ENCODE measurements around the gene SHKBP1.

The SHKBP1 gene

DNA sequence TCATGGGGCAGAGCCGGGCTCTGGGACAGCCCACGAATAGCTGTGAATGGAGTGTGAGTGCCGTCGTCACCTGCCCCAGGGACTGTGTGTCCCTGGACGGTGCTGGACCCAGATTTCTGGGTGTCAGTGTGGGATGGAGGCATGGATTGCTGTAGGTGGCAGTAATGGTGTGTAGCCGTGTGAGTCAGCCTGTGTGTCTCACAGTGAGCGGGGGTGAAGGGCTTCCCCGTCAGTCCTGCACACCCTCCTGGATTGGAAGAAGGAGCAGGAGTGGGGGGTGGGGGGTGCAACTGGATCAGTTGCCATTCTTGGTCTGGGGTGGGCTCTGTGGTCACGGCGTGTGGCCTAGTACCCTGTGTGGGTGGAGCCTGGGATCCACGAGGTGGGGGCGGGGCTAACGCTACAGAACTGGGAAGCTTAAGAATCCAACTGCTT lies 18.0 kb downstream of the SHKBP1 start (continued):
- TF ChIP-seq, protein P1, sequence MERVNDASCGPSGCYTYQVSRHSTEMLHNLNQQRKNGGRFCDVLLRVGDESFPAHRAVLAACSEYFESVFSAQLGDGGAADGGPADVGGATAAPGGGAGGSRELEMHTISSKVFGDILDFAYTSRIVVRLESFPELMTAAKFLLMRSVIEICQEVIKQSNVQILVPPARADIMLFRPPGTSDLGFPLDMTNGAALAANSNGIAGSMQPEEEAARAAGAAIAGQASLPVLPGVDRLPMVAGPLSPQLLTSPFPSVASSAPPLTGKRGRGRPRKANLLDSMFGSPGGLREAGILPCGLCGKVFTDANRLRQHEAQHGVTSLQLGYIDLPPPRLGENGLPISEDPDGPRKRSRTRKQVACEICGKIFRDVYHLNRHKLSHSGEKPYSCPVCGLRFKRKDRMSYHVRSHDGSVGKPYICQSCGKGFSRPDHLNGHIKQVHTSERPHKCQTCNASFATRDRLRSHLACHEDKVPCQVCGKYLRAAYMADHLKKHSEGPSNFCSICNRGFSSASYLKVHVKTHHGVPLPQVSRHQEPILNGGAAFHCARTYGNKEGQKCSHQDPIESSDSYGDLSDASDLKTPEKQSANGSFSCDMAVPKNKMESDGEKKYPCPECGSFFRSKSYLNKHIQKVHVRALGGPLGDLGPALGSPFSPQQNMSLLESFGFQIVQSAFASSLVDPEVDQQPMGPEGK (CRISPR knock-in tag; IDR thresholded peaks at IDR 0.05; ENCODE audit: borderline replicate concordance) = no peak
- TF ChIP-seq ISL1 (CRISPR knock-in tag; IDR thresholded peaks at IDR 0.05) = no peak
- no peak for TF ChIP-seq ZFP30 (CRISPR knock-in tag; IDR thresholded peaks at IDR 0.05)
- TF ChIP-seq, protein P2, sequence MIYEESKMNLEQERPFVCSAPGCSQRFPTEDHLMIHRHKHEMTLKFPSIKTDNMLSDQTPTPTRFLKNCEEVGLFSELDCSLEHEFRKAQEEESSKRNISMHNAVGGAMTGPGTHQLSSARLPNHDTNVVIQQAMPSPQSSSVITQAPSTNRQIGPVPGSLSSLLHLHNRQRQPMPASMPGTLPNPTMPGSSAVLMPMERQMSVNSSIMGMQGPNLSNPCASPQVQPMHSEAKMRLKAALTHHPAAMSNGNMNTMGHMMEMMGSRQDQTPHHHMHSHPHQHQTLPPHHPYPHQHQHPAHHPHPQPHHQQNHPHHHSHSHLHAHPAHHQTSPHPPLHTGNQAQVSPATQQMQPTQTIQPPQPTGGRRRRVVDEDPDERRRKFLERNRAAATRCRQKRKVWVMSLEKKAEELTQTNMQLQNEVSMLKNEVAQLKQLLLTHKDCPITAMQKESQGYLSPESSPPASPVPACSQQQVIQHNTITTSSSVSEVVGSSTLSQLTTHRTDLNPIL (CRISPR knock-in tag; IDR thresholded peaks at IDR 0.05; ENCODE audit: low read depth) = no peak
- TF ChIP-seq CSDC2 (CRISPR knock-in tag; IDR thresholded peaks at IDR 0.05) = no peak
- TF ChIP-seq, protein P3, sequence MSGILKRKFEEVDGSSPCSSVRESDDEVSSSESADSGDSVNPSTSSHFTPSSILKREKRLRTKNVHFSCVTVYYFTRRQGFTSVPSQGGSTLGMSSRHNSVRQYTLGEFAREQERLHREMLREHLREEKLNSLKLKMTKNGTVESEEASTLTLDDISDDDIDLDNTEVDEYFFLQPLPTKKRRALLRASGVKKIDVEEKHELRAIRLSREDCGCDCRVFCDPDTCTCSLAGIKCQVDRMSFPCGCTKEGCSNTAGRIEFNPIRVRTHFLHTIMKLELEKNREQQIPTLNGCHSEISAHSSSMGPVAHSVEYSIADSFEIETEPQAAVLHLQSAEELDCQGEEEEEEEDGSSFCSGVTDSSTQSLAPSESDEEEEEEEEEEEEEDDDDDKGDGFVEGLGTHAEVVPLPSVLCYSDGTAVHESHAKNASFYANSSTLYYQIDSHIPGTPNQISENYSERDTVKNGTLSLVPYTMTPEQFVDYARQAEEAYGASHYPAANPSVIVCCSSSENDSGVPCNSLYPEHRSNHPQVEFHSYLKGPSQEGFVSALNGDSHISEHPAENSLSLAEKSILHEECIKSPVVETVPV (CRISPR knock-in tag; IDR thresholded peaks at IDR 0.05) = no peak
- TF ChIP-seq ARNTL (CRISPR knock-in tag; IDR thresholded peaks at IDR 0.05; ENCODE audit: borderline replicate concordance, low read depth) = no peak
- no peak for TF ChIP-seq ESRRG (CRISPR knock-in tag; IDR thresholded peaks at IDR 0.05)
- no peak for TF ChIP-seq BACH2 (CRISPR knock-in tag; IDR thresholded peaks at IDR 0.05; ENCODE audit: borderline replicate concordance)
- no peak for TF ChIP-seq GLIS3 (CRISPR knock-in tag; IDR thresholded peaks at IDR 0.05)
- TF ChIP-seq TOX (CRISPR knock-in tag; IDR thresholded peaks at IDR 0.05; ENCODE audit: borderline replicate concordance) = no peak
- TF ChIP-seq ZFP3 (CRISPR knock-in tag; IDR thresholded peaks at IDR 0.05) = no peak
- no peak for TF ChIP-seq ZNF565 (CRISPR knock-in tag; conservative IDR thresholded peaks at IDR 0.05; ENCODE audit: low read depth)
- no peak for TF ChIP-seq ZC3H10 (CRISPR knock-in tag; IDR thresholded peaks at IDR 0.05)
- no peak for TF ChIP-seq PPARA (CRISPR knock-in tag; IDR thresholded peaks at IDR 0.05; ENCODE audit: borderline replicate concordance)

DNA sequence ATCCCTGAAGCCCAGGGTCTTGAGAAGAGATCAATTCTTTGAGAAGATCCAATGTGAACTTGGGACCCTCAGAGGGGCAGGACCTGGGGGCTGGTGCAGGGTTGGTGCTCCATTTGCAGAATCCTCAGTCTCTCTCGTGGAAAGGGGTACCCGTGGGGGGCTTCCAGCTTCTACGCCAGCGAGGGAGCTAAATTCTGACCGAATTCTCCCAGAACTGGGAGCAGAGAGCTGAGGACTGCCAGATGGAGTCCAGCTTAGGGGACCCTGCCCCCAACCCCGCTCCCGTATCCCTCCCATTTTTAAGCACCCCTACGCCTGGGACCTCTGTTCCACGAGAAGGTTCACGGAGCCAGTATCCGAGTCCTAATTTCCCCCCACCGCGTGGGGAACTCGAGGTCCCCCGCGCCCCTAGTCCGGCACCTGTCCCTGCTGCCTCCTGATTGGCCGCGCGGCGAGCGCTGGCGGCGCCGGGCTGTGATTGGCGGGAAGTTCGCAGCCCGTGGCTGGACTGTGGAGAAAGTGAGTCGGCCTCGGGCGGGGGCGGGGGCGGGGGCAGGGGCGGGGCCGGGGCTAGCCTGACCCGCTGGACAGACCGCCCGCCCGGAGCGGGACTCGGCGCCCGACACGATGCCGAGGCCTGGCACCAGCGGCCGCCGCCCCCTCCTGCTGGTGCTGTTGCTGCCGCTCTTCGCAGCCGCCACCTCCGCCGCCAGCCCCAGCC lies 20.1 kb downstream of the SHKBP1 start:
- ATAC-seq = peak; percentile 60

More for the DNA sequence above, 20.1 kb downstream of the SHKBP1 start:
- TF ChIP-seq SNAI2 (CRISPR knock-in tag; IDR thresholded peaks at IDR 0.05) = no peak
- TF ChIP-seq GLIS3 (CRISPR knock-in tag; IDR thresholded peaks at IDR 0.05) = no peak
- TF ChIP-seq, protein P3 (CRISPR knock-in tag; IDR thresholded peaks at IDR 0.05) = no peak
- TF ChIP-seq TOX (CRISPR knock-in tag; IDR thresholded peaks at IDR 0.05; ENCODE audit: borderline replicate concordance) = no peak
- no peak for TF ChIP-seq BACH2 (CRISPR knock-in tag; IDR thresholded peaks at IDR 0.05; ENCODE audit: borderline replicate concordance)
- TF ChIP-seq, protein P1 (CRISPR knock-in tag; IDR thresholded peaks at IDR 0.05; ENCODE audit: borderline replicate concordance) = no peak
- TF ChIP-seq, protein P4, sequence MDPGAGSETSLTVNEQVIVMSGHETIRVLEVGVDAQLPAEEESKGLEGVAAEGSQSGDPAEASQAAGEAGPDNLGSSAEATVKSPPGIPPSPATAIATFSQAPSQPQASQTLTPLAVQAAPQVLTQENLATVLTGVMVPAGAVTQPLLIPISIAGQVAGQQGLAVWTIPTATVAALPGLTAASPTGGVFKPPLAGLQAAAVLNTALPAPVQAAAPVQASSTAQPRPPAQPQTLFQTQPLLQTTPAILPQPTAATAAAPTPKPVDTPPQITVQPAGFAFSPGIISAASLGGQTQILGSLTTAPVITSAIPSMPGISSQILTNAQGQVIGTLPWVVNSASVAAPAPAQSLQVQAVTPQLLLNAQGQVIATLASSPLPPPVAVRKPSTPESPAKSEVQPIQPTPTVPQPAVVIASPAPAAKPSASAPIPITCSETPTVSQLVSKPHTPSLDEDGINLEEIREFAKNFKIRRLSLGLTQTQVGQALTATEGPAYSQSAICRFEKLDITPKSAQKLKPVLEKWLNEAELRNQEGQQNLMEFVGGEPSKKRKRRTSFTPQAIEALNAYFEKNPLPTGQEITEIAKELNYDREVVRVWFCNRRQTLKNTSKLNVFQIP (CRISPR knock-in tag; IDR thresholded peaks at IDR 0.05; ENCODE audit: borderline replicate concordance, low read depth) = no peak
- no peak for TF ChIP-seq ZNF70 (CRISPR knock-in tag; IDR thresholded peaks at IDR 0.05)

All from SK-N-SH treated with all-trans-retinoic acid at 6 μM for 48 hours (cell line).